GM19239 (cell line): ENCODE measurements around the gene CDC42EP2.

ENCODE experiments used
- DNase-seq: peaks from one replicate; pipeline ENCODE4 v3.0.0; 2011; ENCODE audit warnings: low spot score; ENCODE audit not compliant: insufficient read length
- FAIRE-seq: peaks from 2 replicates; lab custom pipeline; 2011; peaks lifted over from hg19 to GRCh38; lab: Jason Lieb, UNC

The CDC42EP2 gene

GRCh38 chr11:65295571-65296341, 18.9 kb upstream of the CDC42EP2 start:
- DNase-seq (no peak), FAIRE-seq (no peak)

GRCh38 chr11:65297026-65297672, 17.5 kb upstream of the CDC42EP2 start:
- DNase-seq: no peak
- no peak for FAIRE-seq

GRCh38 chr11:65298131-65298535, 16.5 kb upstream of the CDC42EP2 start:
- DNase-seq (no peak), FAIRE-seq (no peak)

- FAIRE-seq (no peak), DNase-seq (no peak)
Observed at GRCh38 chr11:65298655-65299179, 15.9 kb upstream of the CDC42EP2 start.

- FAIRE-seq (no peak), DNase-seq (no peak)
Observed at GRCh38 chr11:65300621-65301275, 13.9 kb upstream of the CDC42EP2 start.

- FAIRE-seq (no peak), DNase-seq (no peak)
Observed at GRCh38 chr11:65301491-65302329, 13.0 kb upstream of the CDC42EP2 start.

GRCh38 chr11:65303555-65303954, 11.1 kb upstream of the CDC42EP2 start:
- DNase-seq (no peak), FAIRE-seq (no peak)

GRCh38 chr11:65304110-65304509, 10.6 kb upstream of the CDC42EP2 start:
- no peak for FAIRE-seq

GRCh38 chr11:65304613-65305012, 10.1 kb upstream of the CDC42EP2 start:
- no peak for DNase-seq
- no peak for FAIRE-seq

More at GRCh38 chr11:65304110-65304509, 10.6 kb upstream of the CDC42EP2 start:
- DNase-seq: no peak

- DNase-seq (no peak), FAIRE-seq (no peak)
Observed at GRCh38 chr11:65305501-65306268, 9.0 kb upstream of the CDC42EP2 start.

GRCh38 chr11:65307298-65308229, 7.1 kb upstream of the CDC42EP2 start:
- no peak for DNase-seq
- FAIRE-seq: no peak

GRCh38 chr11:65308281-65308891, 6.3 kb upstream of the CDC42EP2 start:
- no peak for FAIRE-seq
- no peak for DNase-seq

GRCh38 chr11:65309006-65309405, 5.7 kb upstream of the CDC42EP2 start:
- DNase-seq (no peak), FAIRE-seq (no peak)

- DNase-seq: no peak
- FAIRE-seq: no peak
Observed at GRCh38 chr11:65310215-65310614, 4.5 kb upstream of the CDC42EP2 start.

- FAIRE-seq: no peak
- DNase-seq: no peak
Observed at GRCh38 chr11:65310736-65311135, 3.9 kb upstream of the CDC42EP2 start.

- FAIRE-seq: no peak
- DNase-seq: no peak
Observed at GRCh38 chr11:65311170-65311678, 3.4 kb upstream of the CDC42EP2 start.

GRCh38 chr11:65315204-65315865, 669 bp downstream of the CDC42EP2 start:
- FAIRE-seq (no peak), DNase-seq (peak; percentile 88)
